Activated CD8-positive, alpha-beta memory T cell treated with anti-CD3 and anti-CD28 coated beads, Interleukin-2, amount 50 U/mL, for 4 hours (primary cell): Measurements from ENCODE around the gene LZTS2.
A peak's percentile ranks its signal among the peaks of the same experiment; 100 is the strongest.

Source experiments
- DNase-seq: peaks from one replicate; pipeline ENCODE4 v3.0.0-alpha.2; 2020

The LZTS2 gene

DNA sequence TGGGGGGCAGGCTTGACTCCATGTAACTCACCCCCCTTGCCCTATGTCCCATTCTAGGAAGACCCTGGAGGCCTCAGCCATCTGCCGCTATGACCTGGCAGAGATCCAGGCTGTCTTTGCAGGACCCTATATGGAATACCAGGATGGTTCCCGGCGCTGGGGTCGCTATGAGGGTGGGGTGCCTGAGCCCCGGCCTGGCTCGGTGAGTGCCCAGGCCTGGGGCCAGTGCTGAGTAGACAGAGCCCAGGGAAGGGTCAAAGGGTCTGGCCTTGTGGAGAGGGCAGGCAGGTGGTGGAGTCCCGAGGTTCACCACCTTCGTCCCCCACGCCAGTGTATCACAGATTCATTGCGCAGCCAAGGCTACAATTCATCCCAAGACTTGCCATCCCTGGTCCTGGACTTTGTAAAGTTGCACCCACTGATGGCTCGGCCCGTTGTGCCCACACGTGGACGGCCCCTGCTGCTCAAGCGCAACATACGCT is 19.8 kb upstream of the LZTS2 start:
- DNase-seq = no peak

DNA sequence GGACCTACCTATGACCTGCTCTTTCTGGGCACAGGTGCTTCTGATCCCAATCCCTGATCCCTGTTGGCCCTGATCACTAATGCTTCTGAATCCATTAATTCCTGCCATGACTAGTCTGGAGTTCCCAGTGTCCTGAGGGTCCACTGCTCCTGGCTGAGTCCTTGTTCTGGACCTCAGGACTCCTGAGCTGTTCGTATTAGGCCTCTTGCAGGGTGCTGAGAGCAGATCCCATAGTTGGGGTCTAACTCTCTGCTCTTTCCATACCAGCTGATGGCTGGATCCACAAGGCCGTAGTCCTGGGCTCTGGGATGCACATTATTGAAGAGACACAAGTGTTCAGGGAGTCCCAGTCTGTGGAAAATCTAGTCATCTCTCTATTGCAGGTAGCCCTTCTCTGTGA is 19.3 kb upstream of the LZTS2 start:
- no peak for DNase-seq

DNA sequence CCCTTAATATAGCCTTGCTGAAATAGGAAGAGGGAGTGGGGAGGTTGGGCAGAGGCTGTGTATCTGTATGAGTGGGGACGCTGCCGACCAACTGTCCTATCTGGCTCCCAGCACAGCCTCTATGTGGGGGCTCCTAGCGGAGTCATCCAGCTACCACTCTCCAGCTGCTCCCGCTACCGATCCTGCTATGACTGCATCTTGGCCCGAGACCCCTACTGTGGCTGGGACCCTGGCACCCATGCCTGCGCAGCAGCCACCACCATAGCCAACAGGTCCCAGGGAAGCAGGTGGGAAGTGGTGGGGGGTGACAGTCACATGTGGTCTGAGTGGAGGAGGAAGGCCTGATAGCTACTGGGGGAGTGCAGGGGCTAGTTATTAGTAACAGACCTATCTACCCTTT is 18.9 kb upstream of the LZTS2 start:
- no peak for DNase-seq

DNA sequence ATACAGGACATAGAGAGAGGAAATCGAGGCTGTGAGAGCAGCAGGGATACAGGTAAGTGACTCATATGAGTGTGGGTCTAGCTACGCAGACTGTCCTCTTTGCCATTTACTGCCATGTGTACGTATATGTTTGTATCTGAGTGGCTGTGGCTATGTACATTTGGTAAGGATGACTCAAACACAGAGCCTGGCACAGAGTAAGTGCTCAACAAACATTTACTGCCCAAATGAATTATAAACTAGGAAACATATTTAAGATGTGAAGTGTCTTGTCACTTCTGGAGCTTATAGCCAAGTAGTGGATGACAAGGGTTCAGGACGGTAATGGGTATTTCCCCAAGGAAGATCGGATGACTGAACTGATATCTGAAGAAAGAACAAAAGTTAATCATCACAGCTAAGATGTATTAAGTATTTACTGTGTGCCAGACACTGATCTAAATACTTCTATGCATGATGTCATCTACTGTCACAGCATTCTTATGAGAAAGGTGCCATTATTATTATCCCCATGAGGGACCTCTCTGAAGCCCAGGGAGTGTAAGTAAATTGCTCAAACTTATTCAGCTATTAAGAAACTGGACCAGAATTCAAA is 18.3 kb upstream of the LZTS2 start:
- no peak for DNase-seq

DNA sequence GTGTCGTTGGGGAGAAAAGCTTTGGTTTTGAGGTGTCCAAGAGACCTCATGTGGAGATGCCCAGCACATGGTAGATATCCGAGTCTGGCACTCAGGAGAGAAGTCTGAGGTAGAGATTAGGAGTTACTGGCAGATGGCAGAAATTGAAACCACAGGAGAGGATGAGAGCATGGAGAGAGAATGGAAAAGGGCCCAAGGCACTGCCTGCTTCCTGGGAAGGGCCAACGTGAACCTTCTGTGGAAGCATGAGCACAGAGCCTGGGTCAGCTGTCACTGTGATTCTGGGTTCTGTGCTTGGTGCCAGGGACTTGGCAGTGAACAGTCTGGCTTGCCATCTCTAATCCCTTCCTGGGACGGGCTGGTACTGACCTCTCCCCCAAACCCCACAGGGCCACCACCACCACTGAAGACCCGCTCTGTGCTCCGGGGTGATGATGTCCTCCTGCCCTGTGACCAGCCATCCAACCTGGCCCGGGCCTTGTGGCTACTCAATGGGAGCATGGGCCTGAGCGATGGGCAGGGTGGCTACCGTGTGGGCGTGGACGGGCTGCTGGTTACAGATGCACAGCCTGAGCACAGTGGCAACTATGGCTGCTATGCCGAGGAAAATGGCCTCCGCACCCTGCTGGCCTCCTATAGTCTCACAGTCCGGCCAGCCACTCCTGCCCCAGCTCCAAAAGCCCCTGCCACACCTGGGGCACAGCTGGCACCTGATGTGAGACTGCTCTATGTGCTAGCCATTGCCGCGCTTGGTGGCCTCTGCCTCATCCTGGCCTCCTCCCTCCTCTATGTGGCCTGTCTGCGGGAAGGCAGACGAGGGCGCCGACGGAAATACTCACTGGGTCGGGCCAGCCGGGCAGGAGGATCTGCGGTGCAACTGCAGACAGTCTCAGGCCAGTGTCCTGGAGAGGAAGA is 16.4 kb upstream of the LZTS2 start:
- no peak for DNase-seq

DNA sequence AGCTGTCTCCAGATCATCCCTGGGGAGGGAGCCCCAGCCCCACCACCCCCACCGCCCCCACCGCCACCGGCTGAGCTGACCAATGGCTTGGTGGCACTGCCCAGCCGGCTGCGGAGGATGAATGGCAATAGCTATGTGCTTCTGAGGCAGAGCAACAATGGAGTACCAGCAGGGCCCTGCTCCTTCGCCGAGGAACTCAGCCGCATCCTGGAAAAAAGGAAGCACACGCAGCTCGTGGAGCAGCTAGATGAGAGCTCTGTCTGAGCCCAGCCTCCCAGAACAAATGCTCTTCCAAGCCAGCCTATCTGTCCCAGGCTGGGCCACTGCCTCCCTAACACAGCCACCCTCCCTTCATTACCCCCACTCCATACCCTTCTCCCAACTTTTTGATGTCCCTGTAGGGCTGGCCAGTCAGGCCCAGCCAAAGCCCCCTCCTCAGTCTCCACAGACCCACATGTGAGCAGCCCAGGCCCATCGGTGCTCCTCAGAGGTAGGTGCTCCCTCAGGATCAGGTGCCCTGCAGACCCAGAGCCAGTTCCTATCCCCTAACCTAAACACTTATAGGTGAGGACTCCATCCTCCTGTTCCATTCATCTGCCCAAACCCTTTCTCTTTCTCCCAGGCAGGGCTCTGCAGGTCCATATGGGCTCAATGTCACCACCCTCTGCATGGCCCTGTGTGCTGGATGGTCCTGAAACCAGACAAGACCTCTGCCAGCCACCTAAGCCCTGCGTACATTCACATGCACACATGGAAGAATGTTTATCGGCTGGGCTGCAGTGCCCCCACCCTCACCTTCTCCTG is 15.5 kb upstream of the LZTS2 start:
- no peak for DNase-seq

DNA sequence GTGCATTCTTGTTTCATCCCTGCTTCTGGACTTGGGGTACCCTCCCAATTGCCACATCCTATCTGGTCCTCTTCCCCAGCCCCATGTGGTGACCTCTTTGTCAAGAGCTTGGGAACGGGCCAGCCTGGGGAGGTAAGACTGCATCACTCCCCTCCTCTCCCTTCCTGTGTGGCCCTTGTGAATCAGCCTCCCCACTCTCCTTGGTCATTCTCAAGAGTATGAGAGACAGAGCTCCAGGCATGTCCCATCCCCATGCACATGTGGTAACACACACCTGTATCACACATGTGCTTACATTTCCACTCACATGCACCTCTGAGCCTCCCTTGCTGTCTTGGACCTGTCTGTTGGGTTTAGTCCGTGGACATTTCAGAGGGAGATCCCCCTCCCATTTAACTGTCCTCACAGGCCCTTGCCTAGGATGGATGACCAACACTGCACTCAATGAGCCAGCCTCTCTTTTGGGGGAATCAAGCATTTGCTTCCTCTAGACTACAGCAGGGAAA is 14.9 kb upstream of the LZTS2 start:
- DNase-seq = no peak

DNA sequence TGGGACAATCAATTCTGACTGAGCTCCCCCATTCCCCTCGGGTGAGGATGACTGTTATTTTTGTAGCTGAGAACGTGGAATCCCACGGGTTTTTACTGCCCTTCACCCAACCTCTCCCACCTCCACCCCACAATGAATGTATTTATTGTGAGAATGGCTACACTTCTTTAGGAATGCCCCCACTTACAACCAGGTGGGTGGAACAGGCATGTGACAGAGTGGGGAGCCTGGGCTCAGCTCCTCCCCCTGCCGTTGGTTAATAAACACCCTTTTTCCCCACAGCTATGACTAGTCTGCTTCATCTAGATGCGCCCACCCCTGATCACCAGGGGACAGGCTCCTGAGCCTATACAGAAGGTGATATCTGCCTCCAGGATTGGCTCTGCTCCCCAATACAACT is 14.3 kb upstream of the LZTS2 start:
- no peak for DNase-seq

DNA sequence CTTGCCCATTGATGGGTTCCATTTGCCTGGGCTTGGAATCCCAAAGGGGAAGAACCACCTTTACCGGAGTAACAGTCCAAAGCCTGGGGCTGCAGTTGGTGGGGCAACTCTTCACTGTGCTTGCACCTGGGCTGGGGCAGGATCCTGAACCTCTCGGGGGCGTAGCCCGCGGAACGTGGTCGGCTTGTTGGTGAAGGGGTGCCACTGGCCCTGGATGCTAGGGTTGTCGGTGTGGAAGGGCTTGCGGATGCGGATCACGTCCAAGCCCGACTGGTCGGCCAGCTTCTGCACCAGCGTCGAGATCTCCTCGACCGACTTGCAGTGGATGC is 13.0 kb upstream of the LZTS2 start:
- DNase-seq = no peak

DNA sequence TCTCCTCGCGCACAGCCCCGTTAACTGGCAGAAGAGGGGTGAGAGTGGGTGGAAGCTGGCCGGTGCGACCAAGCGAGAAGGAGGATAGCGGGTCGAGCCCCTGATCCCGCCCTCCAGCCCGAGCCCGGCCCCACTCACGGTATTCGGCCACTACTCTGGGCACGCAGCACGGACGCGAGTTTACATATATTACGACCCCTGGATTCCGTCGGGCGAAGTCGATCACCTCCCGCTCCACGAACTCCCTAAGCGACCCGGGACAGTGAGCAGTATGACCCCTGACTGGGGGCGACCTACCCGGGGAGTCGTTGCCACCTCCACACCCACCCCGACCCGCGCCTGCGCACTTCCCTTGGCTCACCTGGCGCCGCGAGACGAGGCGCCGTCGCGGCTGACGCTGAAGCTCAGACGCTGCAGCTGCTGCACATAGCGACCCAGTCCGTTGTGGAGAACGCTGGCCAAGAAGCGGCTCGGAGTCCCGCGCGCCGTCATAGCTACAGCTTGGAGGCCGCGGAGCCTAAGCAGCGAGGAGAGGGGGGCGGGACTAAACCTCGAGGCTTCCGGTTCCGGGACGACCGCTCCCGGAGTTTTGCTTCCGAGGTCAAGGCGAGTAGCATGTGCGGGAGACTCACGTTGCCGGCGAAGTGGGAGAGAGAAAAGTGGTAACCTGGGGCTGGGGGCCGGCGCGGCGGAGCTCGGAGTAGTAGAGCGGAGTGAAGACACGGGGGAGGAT is 12.5 kb upstream of the LZTS2 start, which contains the start of the genes MRPL43 and TWNK:
TSS of gene MRPL43 (minus strand) at position 546 of the 733 bp plus-strand sequence. CDS start at position 492, 54 bp downstream.
TSS of gene TWNK (plus strand) at position 592 of the 733 bp plus-strand sequence. CDS start 668 bp downstream, outside the sequence.
- DNase-seq = peak; percentile 84

DNA sequence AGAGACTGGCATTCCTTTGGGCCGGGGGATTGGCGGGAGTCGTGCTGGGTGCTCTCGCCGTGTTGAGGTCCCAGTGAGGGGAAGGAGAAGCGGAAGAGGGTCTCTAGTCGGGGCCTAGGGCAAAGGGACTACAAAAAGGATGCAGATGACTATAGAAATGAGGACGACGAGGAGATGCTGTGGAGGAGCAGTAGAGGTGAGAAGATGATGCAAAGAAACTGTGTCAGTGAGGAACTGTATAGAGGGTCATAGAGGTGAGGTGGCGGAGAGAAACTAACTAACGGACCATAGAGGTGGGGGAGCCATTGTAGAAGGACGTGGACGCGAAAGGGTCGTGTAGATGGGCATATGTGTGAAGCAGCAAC is 11.9 kb upstream of the LZTS2 start:
- DNase-seq = no peak

DNA sequence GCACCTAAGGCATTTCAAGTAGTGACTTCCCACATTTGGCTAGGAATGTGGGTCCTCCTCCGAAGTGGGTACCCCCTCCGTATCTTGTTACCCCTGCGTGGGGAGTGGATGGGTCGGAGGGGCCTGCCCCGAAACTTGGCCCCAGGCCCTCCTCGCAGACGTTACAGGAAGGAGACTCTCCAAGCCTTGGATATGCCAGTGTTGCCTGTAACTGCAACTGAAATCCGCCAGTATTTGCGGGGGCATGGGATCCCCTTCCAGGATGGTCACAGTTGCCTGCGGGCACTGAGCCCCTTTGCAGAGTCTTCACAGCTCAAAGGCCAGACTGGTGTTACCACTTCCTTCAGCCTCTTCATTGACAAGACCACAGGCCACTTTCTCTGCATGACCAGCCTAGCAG is 11.4 kb upstream of the LZTS2 start:
- no peak for DNase-seq

DNA sequence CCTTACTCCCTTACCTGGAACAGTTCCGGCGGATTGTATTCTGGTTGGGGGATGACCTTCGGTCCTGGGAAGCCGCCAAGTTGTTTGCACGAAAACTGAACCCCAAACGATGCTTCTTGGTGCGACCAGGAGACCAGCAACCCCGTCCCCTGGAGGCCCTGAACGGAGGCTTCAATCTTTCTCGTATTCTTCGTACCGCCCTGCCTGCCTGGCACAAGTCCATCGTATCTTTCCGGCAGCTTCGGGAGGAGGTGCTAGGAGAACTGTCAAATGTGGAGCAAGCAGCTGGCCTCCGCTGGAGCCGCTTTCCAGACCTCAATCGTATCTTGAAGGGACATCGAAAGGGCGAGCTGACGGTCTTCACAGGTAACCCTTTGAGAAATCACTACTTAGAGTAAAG is 10.5 kb upstream of the LZTS2 start:
- DNase-seq = no peak

DNA sequence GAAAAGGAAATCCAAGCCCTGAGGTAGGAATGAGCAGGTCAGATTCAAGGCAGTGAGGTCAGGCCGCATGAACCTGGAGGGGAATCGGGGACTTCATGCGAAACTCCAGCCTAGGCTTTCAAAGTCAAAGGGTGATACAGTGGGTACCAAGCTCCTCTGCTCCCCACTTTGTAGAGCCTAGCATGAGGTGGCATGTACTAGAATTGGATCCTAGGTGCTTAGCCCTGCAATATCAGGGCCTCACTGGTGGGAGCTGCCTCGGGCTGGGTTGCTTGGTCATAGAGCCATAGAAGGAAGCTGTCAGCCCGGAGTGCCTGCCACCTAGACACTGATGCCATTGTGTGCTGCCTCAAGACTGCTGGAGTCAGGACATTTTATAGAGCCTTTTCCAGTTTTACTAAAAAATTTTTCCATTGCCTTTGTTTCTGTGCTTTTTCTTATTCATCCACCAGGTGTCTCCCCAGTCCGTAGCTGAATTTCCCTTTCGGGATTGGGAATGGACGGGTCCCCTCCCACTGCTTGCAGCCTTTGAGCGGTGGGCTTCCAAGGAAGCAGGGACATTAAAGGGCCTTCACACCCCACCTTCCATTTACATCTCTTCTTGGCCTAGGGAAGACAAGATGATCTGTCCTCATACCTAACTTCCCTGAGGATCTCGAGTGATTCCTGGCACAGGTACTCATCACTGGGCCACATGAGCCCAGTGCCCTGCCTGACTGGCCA is 5.5 kb upstream of the LZTS2 start:
- no peak for DNase-seq

DNA sequence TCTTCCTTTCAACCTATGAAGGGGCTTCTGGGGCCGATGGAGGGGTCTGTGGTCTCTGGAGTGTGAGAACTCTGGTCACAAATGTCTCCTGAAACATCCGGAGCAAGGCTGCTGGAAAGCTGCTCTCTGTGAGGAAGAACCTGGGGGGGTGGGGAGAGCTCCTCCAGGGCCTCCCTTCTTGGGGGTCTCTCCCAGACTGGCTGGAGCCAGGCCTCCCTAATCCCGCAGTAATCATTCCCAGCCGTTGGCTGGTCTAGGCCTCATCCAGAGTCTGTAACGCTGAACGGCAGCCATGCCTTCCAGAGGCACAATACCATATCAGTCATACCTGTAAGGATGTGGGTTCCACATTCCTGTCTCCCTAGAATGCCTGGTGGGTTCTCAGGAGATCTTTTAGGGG is 4.4 kb upstream of the LZTS2 start:
- DNase-seq = no peak

DNA sequence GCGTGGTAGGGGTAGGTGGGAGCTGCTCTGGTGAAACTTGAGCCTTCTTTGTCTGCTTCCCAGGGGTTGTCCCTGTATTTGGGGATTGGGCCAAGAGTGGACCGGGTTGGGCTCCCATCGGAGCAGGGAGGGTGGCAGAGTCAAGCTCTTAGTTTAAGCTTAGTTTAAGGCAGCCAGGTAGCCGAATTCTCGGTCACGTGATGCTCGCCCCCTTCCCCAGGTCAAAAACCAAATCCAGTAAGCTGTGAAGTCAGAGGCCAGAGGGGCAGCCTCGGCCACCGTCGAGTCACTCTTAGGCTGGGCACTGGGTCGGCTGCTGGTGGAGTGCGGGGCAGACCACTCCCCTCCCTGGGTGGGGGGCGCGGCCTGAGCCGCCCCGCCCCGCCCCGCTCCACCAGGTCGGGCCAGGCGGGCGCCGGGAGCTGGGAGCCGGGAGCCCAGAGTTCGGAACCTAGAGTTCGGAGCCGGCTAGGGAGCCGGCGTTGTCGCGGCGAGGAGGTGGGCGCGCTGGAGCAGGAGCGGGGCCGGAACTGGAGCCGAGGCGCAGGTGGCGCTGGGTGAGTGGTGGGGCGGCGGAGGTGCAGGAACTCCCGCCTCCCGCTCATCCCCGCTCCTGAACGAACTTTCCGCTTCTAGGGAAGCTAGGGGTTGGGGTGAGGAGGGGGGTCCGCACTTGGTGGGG is 2.8 kb upstream of the LZTS2 start:
- peak; percentile 40 for DNase-seq

DNA sequence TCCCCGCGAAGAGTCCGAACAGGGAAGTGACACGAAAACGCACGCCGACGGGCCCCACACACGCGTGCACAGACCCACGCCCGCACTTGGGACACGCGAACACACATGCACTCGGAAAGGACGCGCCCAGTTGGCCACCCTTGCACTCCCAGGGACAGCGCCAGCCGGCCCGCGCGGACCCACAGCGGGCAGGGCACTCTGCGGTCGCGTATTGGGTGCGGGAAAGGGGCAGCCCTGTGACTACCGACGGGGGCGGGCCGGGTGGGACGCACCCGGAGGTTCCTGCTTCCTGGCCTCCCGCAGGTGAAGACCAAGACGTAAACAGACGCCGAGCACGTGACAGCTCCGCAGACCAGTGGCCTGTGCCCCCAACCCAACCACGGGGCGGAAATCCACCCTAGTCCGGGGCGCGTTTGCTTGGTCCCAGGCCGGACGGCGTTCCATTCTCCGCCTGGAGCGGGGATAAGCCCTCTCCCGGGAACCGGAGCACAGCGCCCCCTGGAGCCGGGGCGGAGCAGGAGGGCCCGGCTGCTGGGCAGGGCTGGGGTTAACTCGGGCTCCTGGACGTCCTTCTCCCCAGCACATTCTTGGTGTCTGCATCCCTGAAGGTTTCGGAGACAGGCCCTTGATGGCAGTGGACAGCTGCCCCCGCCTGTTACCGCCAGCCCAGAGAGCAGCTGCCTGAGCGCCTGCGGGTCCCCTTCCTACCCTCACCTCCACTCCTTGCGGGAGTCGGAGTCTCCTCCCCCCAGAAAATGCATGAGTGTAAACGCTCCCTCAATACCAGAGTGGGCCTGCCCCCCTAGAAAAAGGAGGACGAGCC is 2.0 kb upstream of the LZTS2 start:
- DNase-seq = peak; percentile 71

DNA sequence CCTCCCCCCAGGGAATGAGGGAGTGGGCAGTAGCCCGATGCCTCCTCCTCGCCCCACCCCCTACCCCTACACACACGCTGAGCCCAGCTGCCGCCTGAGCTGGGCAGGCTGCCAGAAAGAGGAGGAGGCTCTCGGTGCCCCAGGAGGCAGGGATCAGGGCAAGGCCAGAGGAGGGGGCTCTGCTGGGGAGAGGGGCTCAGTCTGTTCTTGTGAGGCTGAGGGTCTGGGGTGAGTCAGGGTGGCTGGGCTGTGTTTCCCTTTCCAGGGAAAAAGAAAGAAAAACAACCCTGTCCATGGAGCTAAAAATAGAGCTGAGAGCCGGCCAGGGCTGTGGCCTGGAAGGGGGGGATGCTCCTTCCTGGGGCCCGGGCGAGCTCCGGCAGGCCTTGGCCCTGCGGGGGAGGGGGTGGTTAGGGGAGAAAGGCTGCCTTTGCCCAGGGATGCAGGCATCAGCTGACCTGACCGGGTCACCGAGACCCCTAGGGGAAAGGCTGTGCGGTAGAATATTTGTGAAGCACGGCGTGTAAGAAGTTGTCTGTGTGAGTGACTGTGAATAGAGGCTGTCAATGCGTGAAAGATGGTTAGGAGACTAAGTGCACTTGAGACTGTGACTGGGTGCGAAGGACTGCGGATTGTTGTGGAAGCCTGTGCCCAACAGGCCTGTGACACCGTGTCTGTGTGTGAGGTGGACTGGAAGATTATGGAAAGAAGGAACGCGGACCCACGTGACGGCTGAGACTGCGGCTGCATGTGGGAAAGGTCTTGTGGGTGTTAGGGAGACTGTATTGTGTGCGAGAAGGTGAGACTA is 1.2 kb upstream of the LZTS2 start:
- DNase-seq = peak; percentile 63

DNA sequence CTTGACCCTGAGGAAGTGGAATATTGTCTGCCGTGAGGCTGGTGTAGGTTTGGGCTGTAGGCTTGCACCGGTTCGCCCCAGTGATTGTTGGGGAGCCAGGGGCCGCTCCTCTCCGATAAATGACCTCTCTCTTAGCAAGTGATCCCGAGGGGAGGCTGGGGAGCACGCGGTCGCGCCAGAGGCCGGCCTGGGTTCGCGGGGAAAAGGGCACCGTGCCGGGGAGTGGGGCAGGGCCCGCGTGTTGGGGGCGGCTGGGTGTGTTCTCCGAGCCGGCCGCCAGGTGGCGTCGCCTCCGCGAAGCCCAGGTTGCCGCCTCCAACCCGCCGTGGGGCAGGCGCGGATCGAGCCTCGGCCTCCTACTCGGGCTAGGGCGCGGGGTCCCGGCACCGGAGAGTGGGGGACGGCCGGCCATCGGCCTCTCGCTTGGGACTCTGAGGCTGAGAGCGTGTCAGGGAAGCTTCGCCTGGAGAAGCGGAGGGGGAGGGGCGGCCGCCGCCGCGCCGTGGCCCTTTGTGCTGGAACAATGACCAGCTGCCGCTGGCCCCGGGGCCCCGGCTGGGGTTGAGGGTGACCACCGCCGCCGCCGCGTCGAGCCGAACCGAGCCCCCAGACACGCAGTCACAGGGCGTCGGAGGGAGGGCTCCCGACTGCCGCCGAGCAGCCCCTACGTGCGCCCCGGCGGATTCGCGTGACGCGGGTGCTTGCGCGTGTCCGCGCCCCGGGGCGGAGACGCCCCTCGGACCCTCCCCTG is 442 bp upstream of the LZTS2 start:
- DNase-seq = peak; percentile 81
